Astrocyte (in vitro differentiated cells and primary cell): Measurements from ENCODE around the gene PNPLA3.

Experiments used
- EZH2 ChIP-seq: IDR thresholded peaks from 2 replicates; pipeline ENCODE4 v1.6.1; 2012; ENCODE audit warnings: mild to moderate bottlenecking, low read length, inconsistent platforms; ENCODE audit not compliant: insufficient read depth
- TF ChIP-seq, protein P1 (sequence below): IDR thresholded peaks from 2 replicates; pipeline ENCODE4 v1.5.1; 2011; ENCODE audit warnings: low read depth, mild to moderate bottlenecking, inconsistent platforms, low read length, moderate library complexity; ENCODE audit not compliant: insufficient read depth

DNA sequence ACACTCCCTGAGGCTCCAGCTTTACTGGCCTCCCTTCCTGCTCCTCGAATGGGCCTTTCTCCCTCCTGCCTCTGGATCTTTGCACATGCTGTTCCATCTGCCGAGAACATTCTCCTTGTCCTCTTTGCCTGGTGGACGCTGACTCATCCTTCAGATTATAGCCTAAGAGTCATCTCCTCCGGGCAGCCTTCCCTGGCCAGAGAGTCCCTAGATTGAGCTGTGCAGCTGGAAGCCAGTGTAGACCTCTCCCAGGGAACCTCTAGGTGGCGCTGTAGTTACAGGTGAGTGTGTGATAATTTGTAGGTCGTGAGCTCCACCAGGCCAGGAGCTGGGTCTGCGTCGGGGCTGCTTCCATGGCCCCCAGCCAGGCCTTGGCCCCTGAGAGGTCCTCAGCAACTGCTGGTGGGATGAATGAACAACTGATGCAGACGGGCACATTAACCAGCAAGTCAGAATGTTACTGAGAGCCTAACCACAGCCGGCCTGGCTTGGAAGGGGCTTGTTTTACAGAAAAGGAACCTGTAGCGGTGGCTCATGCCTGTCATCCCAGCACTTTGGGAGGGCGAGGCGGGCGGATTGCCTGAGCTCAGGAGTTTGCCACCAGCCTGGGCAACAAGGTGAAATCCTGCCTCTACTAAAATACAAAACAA is 40.5 kb upstream of the PNPLA3 start:
- TF ChIP-seq, protein P1, sequence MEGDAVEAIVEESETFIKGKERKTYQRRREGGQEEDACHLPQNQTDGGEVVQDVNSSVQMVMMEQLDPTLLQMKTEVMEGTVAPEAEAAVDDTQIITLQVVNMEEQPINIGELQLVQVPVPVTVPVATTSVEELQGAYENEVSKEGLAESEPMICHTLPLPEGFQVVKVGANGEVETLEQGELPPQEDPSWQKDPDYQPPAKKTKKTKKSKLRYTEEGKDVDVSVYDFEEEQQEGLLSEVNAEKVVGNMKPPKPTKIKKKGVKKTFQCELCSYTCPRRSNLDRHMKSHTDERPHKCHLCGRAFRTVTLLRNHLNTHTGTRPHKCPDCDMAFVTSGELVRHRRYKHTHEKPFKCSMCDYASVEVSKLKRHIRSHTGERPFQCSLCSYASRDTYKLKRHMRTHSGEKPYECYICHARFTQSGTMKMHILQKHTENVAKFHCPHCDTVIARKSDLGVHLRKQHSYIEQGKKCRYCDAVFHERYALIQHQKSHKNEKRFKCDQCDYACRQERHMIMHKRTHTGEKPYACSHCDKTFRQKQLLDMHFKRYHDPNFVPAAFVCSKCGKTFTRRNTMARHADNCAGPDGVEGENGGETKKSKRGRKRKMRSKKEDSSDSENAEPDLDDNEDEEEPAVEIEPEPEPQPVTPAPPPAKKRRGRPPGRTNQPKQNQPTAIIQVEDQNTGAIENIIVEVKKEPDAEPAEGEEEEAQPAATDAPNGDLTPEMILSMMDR, result peak; percentile 53
- TF ChIP-seq EZH2, result no peak
